GM06990 (cell line): Measurements from ENCODE around the gene ADAMTS17.

Source experiments
- DNase-seq: peaks from one replicate; pipeline ENCODE4 v3.0.0-alpha.2; 2011; ENCODE audit not compliant: insufficient read length; ENCODE audit errors: extremely low read depth
- H3K27me3 ChIP-seq: replicated peaks from 2 replicates; pipeline ENCODE4 v1.6.0; 2011; ENCODE audit warnings: low read length; ENCODE audit not compliant: control insufficient read depth, insufficient read depth
- H3K36me3 ChIP-seq: 2 replicates; pipeline ENCODE4 v1.5.1; 2011; ENCODE audit warnings: low read length; ENCODE audit not compliant: control insufficient read depth, insufficient read depth
- H3K4me3 ChIP-seq: replicated peaks from 2 replicates; pipeline ENCODE4 v1.5.1; 2011; ENCODE audit warnings: low read depth, mild to moderate bottlenecking, control low read depth, low read length
- CTCF ChIP-seq: IDR thresholded peaks from 2 replicates; pipeline ENCODE4 v1.5.1; 2011; ENCODE audit warnings: low read length, control low read depth, mild to moderate bottlenecking, inconsistent platforms; ENCODE audit not compliant: insufficient read depth, poor library complexity, severe bottlenecking

The ADAMTS17 gene

GRCh38 chr15:100020189-100020588 lies 321.6 kb downstream of the ADAMTS17 start:
- Histone ChIP-seq H3K27me3 (no peaks in the 10 kb centered on the region), H3K4me3 (no peak overlapping the region), H3K36me3 (no peaks in the 10 kb centered on the region)
- DNase-seq = no peak
- no peak for TF ChIP-seq CTCF

- Histone ChIP-seq H3K27me3 (no peaks in the 10 kb centered on the region), H3K36me3 (no peaks in the 10 kb centered on the region), H3K4me3 (no peak overlapping the region)
- TF ChIP-seq CTCF = no peak
- DNase-seq = no peak
Observed at GRCh38 chr15:100019601-100020000, 322.2 kb downstream of the ADAMTS17 start.

- no peaks in the 10 kb centered on the region for H3K36me3 ChIP-seq
- H3K4me3 ChIP-seq = no peak overlapping the region
- no peak for DNase-seq
- no peaks in the 10 kb centered on the region for H3K27me3 ChIP-seq
- TF ChIP-seq CTCF = no peak
Observed at GRCh38 chr15:100018191-100018590, 323.6 kb downstream of the ADAMTS17 start.

GRCh38 chr15:100017140-100017539 lies 324.6 kb downstream of the ADAMTS17 start:
- DNase-seq = no peak
- no peak for TF ChIP-seq CTCF
- H3K36me3 ChIP-seq = no peaks in the 10 kb centered on the region
- H3K4me3 ChIP-seq = no peak overlapping the region
- no peaks in the 10 kb centered on the region for H3K27me3 ChIP-seq

- H3K4me3 ChIP-seq = no peak overlapping the region
- no peaks in the 10 kb centered on the region for H3K27me3 ChIP-seq
- no peak for DNase-seq
- TF ChIP-seq CTCF = no peak
- no peaks in the 10 kb centered on the region for H3K36me3 ChIP-seq
Observed at GRCh38 chr15:100016632-100017031, 325.1 kb downstream of the ADAMTS17 start.

- DNase-seq = no peak
- Histone ChIP-seq H3K4me3 (no peak overlapping the region), H3K27me3 (no peaks in the 10 kb centered on the region; the same call in 1 of the 2 replicates), H3K36me3 (no peaks in the 10 kb centered on the region)
- no peak for TF ChIP-seq CTCF
Observed at GRCh38 chr15:100011235-100011634, 330.5 kb downstream of the ADAMTS17 start.
